B cell (primary cell): Measurements from ENCODE around the gene IRAK2. TPM values are rescaled to one million over a fixed set of nuclear protein-coding genes. Genes with fewer than 3 reads are reported as not detected.

Experiments used
- ATAC-seq: fragments of 200-7000 bp; cut with Tn5 transposase; one replicate; pipeline ENCODE4 v1.10.0; 2021; ENCODE audit warnings: low read depth, mild to moderate bottlenecking, moderate number of reproducible peaks, moderate library complexity
- CTCF ChIA-PET: fragments of 350-600 bp; sonication (Branson Sonifier 250); formaldehyde crosslinking; loops from one replicate; lab custom pipeline; 2021; ENCODE audit warnings: antibody characterized with exemption, inconsistent platforms; lab: Charles Lee
- POLR2A ChIA-PET: fragments of 350-600 bp; sonication (Branson Sonifier 250); formaldehyde crosslinking; loops from one replicate; lab custom pipeline; 2021; ENCODE audit warnings: antibody characterized with exemption; lab: Charles Lee
- DNase-seq: peaks from one replicate; pipeline ENCODE4 v3.0.0; 2013
- H2AFZ ChIP-seq: 2 replicates; pipeline ENCODE4 v1.6.1; 2012; ENCODE audit warnings: mild to moderate bottlenecking, low read depth, low read length; ENCODE audit not compliant: insufficient read depth, poor library complexity, severe bottlenecking
- H3K27ac ChIP-seq, 2 donors: 1 replicate in 1 of 2; 2 replicates in 1 of 2; pipeline ENCODE4 v1.5.1; 2012 to 2013; ENCODE audit warnings: low read length in 2 of 2, mild to moderate bottlenecking in 2 of 2, moderate library complexity in 1 of 2
- H3K27me3 ChIP-seq, 4 experiments: fragments of 200-600 bp in 1 of 4; sonication (generic) in 1 of 4; replicated peaks in 1 of 4; 1 replicate in 2 of 4; 2 replicates in 2 of 4; pipeline versions ENCODE4 v1.6.1 to v1.7.0; 2013 to 2016; ENCODE audit warnings: low read length in 3 of 4, mild to moderate bottlenecking in 2 of 4, mixed read lengths in 1 of 4, moderate library complexity in 1 of 4; ENCODE audit not compliant: insufficient read depth in 4 of 4, control insufficient read depth in 3 of 4; ENCODE audit errors: control extremely low read depth in 1 of 4
- H3K36me3 ChIP-seq, 2 experiments: replicated peaks in 1 of 2; 1 replicate in 1 of 2; 2 replicates in 1 of 2; pipeline versions ENCODE4 v1.6.1 to v1.7.1; 2013; ENCODE audit warnings: low read length in 1 of 2; ENCODE audit not compliant: insufficient read depth in 2 of 2, control insufficient read depth in 1 of 2; ENCODE audit errors: control extremely low read depth in 1 of 2, extremely low read depth in 1 of 2
- H3K4me1 ChIP-seq, 2 donors: fragments of 200-600 bp in 1 of 2; sonication (generic) in 1 of 2; 1 replicate in 1 of 2; 2 replicates in 1 of 2; pipeline versions ENCODE4 v1.5.1 to v1.6.1; 2013 to 2017; ENCODE audit warnings: low read length in 2 of 2; ENCODE audit not compliant: control insufficient read depth in 2 of 2, insufficient read depth in 2 of 2
- H3K4me2 ChIP-seq: replicated peaks from 2 replicates; pipeline ENCODE3; 2012; ENCODE audit warnings: mild to moderate bottlenecking, low read depth, low read length; ENCODE audit not compliant: poor library complexity, severe bottlenecking
- H3K4me3 ChIP-seq, 5 experiments: fragments of 200-600 bp in 1 of 5; sonication (generic) in 1 of 5; 1 replicate in 3 of 5; 2 replicates in 2 of 5; pipeline versions ENCODE4 v1.5.1 to v1.7.0; 2011 to 2016; ENCODE audit warnings: low read length in 4 of 5, mild to moderate bottlenecking in 4 of 5, low read depth in 2 of 5, control low read depth in 1 of 5, moderate library complexity in 1 of 5; ENCODE audit not compliant: insufficient read depth in 1 of 5; ENCODE audit errors: control extremely low read depth in 1 of 5, extremely low read depth in 1 of 5
- H3K79me2 ChIP-seq: fragments of 200-600 bp; sonication (generic); one replicate; pipeline ENCODE4 v1.6.0; 2016; ENCODE audit warnings: low read length; ENCODE audit not compliant: control insufficient read depth, insufficient read depth
- H3K9ac ChIP-seq: fragments of 200-600 bp; sonication (generic); 2 replicates; pipeline ENCODE4 v1.6.1; 2017; ENCODE audit warnings: mild to moderate bottlenecking, low read length, moderate library complexity
- H3K9me3 ChIP-seq, 3 donors: one replicate each; pipeline versions ENCODE4 v1.6.1 to v1.7.1; 2013; ENCODE audit warnings: low read length in 2 of 3; ENCODE audit not compliant: control insufficient read depth in 2 of 3, insufficient read depth in 1 of 3; ENCODE audit errors: control extremely low read depth in 1 of 3
- H4K20me1 ChIP-seq: 2 replicates; pipeline ENCODE4 v1.6.0; 2012; ENCODE audit warnings: mild to moderate bottlenecking, low read length; ENCODE audit not compliant: insufficient read depth, control insufficient read depth, poor library complexity, severe bottlenecking
- H3K27ac Mint-ChIP-seq: one replicate; pipeline ENCODE4 v1.8.0; 2021; ENCODE audit warnings: mixed read lengths
- H3K27me3 Mint-ChIP-seq: one replicate; pipeline ENCODE4 v1.8.0; 2021; ENCODE audit warnings: mixed read lengths
- H3K4me1 Mint-ChIP-seq: one replicate; pipeline ENCODE4 v1.8.0; 2021; ENCODE audit warnings: mixed read lengths
- H3K4me3 Mint-ChIP-seq: one replicate; pipeline ENCODE4 v1.8.0; 2021; ENCODE audit warnings: mixed read lengths
- H3K9me3 Mint-ChIP-seq: one replicate; pipeline ENCODE4 v1.8.0; 2022; ENCODE audit warnings: mixed read lengths; ENCODE audit not compliant: insufficient read depth
- CTCF ChIP-seq: fragments of 200-600 bp; IDR thresholded peaks from one replicate; pipeline ENCODE4 v1.8.0; 2022; ENCODE audit warnings: antibody characterized with exemption, mild to moderate bottlenecking
- EZH2 ChIP-seq: IDR thresholded peaks from 2 replicates; pipeline ENCODE4 v1.6.1; 2012; ENCODE audit warnings: borderline replicate concordance, low read depth, mild to moderate bottlenecking, moderate library complexity, low read length; ENCODE audit not compliant: insufficient read depth, poor library complexity, severe bottlenecking
- WGBS: methylation state at CpG from one replicate; pipeline ENCODE4 v1.1.5; 2013; ENCODE audit warnings: missing lambda C conversion rate; ENCODE audit not compliant: insufficient coverage; 5-methylcytosine and 5-hydroxymethylcytosine counted together
- intact Hi-C: fragments of 100-400 bp; cut with micrococcal nuclease; formaldehyde crosslinking; loops from one replicate; pipeline ENCODE4 v1.10.0; 2022
- polyA plus RNA-seq: library from polyadenylated mRNA; depleted of rRNA; stranded (reverse); fragments of >200 nt; gene quantifications from 2 replicates; pipeline ENCODE4 v1.2.3, GENCODE V29; 2012
- total RNA-seq, 2 donors: library from RNA; stranded (reverse); fragments of 120-200 nt in 1 of 2; gene quantifications; 1 replicate in 1 of 2; 2 replicates in 1 of 2; pipeline versions ENCODE4 v1.2.3 to v1.2.4, GENCODE V29; 2013 to 2022

IRAK2 gene
- total and polyA plus RNA-seq, 2 donors (not counting 1 experiment from before 2014, with no cell fraction given), result 11.8 to 23.2 TPM

GRCh38 chr3:10287936-10288574, 123.3 kb downstream of the IRAK2 start:
- TF ChIP-seq EZH2 (no peak), CTCF (no peak)
- Histone ChIP-seq H3K27me3 (no peaks in the 10 kb centered on the region), H3K9me3 (no peaks in the 10 kb centered on the region), H3K9ac (no peak overlapping the region), H2AFZ (no peak overlapping the region), H3K4me1 (peaks cover 16 to 27% of the 10 kb centered on the region in 2 donors), H3K4me3 (no peak overlapping the region), H4K20me1 (no peaks in the 10 kb centered on the region), H3K4me2 (no peak overlapping the region), H3K79me2 (peaks cover 4% of the 10 kb centered on the region), H3K36me3 (peaks cover 0 to 29% of the 10 kb centered on the region in 2 experiments), H3K27ac (no peak overlapping the region)
- Mint-ChIP-seq H3K4me1 (peaks cover 30% of the 10 kb centered on the region), H3K27me3 (no peaks in the 10 kb centered on the region), H3K27ac (no peak overlapping the region), H3K9me3 (no peaks in the 10 kb centered on the region), H3K4me3 (no peak overlapping the region)
- intact Hi-C loops, result no loop called here
- no peak for ATAC-seq
- CTCF ChIA-PET, result no interaction called here
- WGBS, result 100% methylated on average over 8 of the region's 12 CpGs
- POLR2A ChIA-PET, result interaction anchor here (0.6 kb wide), 1 partner anchor 452 kb away, joined by 6 read pairs; no protein-coding TSS in a partner anchor
- no peak for DNase-seq

- Mint-ChIP-seq H3K27me3 (no peaks in the 10 kb centered on the region), H3K4me3 (no peak overlapping the region), H3K27ac (no peak overlapping the region), H3K4me1 (peaks cover 35% of the 10 kb centered on the region), H3K9me3 (no peaks in the 10 kb centered on the region)
- H3K9ac ChIP-seq, result no peak overlapping the region
- no peak overlapping the region for H2AFZ ChIP-seq
- no peaks in the 10 kb centered on the region for H3K27me3 ChIP-seq
- DNase-seq (no peak), ATAC-seq (no peak)
- intact Hi-C loops, result no loop called here
- H3K27ac ChIP-seq, result no peak overlapping the region
- H4K20me1 ChIP-seq, result no peaks in the 10 kb centered on the region
- H3K4me1 ChIP-seq, result peaks cover 21 to 32% of the 10 kb centered on the region in 2 donors
- POLR2A ChIA-PET, result interaction anchor here (0.6 kb wide), 1 partner anchor 310 kb away, joined by 6 read pairs; no protein-coding TSS in a partner anchor
- H3K36me3 ChIP-seq, result peaks cover 0 to 24% of the 10 kb centered on the region in 2 experiments
- H3K9me3 ChIP-seq, result no peaks in the 10 kb centered on the region
- no peak overlapping the region for H3K4me2 ChIP-seq
- peaks cover 4% of the 10 kb centered on the region for H3K79me2 ChIP-seq
- CTCF ChIA-PET, result interaction anchor here (0.6 kb wide), 1 partner anchor 850 kb away, joined by 4 read pairs; no protein-coding TSS in a partner anchor
- TF ChIP-seq CTCF (no peak), EZH2 (no peak)
- H3K4me3 ChIP-seq, result no peak overlapping the region
- 98% methylated on average over 11 of the region's 11 CpGs for WGBS
Observed at GRCh38 chr3:10288575-10288960, 123.8 kb downstream of the IRAK2 start.
